GM18867 (cell line): ENCODE results near the gene CEP104.

Experiments used
- ATAC-seq: cut with Tn5 transposase; IDR thresholded peaks from one replicate; pipeline ENCODE4 v1.9.1; 2021; ENCODE audit warnings: mild to moderate bottlenecking, moderate library complexity; ENCODE audit not compliant: unreplicated experiment

Gene CEP104

DNA sequence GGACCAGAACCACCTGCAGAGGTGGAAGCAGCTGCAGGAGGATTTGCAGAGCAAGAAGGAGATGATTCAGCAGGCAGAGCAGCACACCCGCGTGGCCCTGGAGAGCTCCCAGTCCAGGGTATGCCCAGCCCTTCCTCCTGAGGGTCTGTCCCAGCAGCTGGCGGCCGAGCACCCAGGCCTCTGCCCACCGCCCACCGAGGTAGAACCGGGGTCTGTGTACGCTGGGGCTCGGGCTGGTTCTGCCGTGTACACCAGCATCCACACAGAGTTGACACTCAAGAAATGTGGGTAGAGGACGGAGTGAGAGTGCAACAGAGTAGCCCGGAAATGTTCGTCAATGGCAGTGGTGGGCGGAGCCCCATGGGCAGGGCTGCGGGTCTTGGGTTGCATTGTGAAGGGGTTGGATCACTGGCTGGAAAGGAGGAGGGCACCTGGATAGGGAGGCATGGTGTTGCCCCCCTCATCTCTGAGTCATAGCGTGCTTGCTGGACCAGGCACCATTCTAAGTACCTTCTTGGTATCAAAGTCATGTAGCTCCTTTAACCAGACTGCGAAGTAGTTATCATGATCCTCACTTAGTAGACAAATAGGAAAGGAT lies 89.6 kb downstream of the CEP104 start:
- no peak for ATAC-seq

DNA sequence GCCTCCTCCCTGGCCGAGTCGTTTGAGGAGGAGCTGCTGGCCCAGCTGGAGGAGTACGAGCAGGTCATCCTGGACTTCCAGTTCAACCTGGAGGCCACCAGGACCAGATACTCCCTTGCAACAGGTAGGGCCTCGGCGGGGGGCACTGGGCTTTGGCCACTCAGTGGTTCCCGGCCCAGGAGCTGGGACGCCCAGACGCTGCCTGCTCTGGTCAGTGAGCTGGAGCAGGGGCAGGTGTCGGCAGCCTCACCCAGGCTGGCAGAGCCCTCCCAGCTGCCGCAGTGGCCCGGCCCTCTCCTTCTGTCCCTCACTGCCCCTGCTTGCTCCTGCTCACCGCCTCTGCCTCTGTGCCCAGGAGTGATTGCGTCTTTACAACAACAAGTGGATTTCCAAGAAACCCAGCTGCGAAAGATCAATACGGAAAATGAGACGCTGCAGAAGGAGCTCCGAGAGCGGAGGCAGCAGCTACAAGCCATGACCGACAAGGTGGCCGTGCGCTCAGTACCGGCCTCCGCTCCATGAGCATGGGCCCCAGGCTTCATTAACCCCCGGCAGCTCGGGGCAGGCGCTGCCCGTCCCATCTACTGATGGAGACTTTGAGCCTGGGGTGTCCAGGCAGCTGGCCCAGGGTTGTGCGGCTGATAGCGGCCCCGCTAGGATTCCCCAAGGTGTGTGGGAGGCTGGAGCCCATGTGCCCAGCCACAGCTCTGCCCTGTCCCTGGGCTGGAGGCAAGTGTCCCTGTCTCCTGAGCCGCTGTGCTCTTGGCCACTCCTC lies 93.5 kb downstream of the CEP104 start:
- no peak for ATAC-seq

DNA sequence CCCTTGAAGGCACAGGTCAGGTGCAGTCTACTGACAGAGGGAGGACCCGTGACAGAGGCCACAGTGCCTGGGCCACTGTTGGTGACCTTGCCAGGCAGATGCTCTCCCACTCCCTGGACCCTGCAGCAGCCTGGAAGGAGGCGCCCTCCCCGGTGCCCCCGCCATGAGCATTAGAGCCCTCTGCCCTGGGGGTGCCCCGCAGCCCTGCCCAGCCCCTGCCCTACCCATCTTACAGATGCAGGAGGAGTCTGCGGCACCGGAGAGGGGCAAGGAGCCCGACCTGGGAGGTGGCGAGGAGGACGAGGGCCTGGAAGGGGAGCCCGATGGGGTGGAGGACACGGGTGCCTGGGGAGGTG lies 94.2 kb downstream of the CEP104 start:
- no peak for ATAC-seq

DNA sequence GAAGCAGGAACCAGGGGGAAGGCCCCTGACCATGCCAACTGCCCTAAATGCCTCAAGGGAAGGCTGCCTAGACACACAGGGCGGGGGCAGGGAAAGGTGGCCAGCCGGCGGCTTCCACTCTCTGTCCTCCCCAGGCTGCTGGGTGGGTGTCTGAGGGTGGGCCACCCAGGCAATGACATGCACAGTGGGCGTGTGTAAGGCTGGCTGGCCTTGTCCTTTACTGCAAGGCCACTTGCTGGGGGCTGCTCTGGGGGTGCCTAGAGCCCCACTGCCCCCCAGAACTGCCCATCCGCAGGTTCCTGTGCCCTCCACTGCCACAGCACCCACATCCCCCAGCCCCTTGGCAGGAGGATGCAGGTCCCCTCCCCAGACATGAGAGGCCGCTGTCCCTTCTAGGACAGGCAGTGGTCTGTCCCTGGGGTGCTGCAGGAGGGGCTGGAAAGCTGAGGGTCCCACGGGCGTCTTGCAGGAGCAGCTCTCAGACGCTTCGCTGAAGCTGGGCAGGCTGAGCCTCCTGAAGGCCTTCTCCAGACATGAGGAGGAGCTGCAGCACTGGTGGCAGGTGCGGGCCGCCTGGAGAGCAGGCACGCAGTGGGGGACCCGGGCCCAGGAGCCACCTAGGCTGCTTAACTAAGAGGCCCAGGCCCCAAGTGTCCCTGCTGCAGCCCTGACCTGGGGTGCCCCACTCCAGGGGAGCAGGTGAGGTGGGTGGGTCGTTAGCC lies 94.7 kb downstream of the CEP104 start:
- no peak for ATAC-seq
